ENCODE measurements around the gene TOMM40.

GRCh38 chr19:44942067-44942571 is 51.1 kb downstream of the TOMM40 start, which contains the start of gene APOC4:
- no peak for TF ChIP-seq CTCF (IDR thresholded peaks at IDR 0.05; ENCODE audit: low read depth, low read length, missing input control)
- TF ChIP-seq GABPA (IDR thresholded peaks at IDR 0.05 in 1 of 2, conservative IDR thresholded peaks at IDR 0.05 in 1 of 2): no peak
- no peak for TF ChIP-seq HNF4G (IDR thresholded peaks at IDR 0.05)
- peak; percentile 9 for TF ChIP-seq FOXA1 (IDR thresholded peaks at IDR 0.05)
- TF ChIP-seq SP1 (IDR thresholded peaks at IDR 0.05): peak; percentile 71
- TF ChIP-seq TAF1 (conservative IDR thresholded peaks at IDR 0.05): peak; percentile 75
- TF ChIP-seq MAX (IDR thresholded peaks at IDR 0.05): peak; percentile 32
- TF ChIP-seq EGR1 (IDR thresholded peaks at IDR 0.05; ENCODE audit: low read depth in 2 of 2): peak; percentile 36 to 74
- TF ChIP-seq JUND (IDR thresholded peaks at IDR 0.05): peak; percentile 17 to 41
- TF ChIP-seq REST (IDR thresholded peaks at IDR 0.05): no peak
